Activated T-helper 2 cell treated with anti-CD3 and anti-CD28 coated beads, Interferon-gamma antibody, Interleukin-2, Interleukin-4, amounts not matched to agents 10 μg/mL and 5 μg/mL and 100 μg/mL, durations not matched to agents 14 hours and 24 hours and 36 hours (primary cell): ENCODE results near the gene SH2D7. TPM values are rescaled to one million over a fixed set of nuclear protein-coding genes. Genes with fewer than 3 reads are reported as not detected.

ENCODE experiments used
- DNase-seq: peaks from one replicate; pipeline ENCODE4 v3.0.0; 2021; ENCODE audit warnings: low spot score
- H3K27ac Mint-ChIP-seq: one replicate; pipeline ENCODE4 v1.8.0; 2021; ENCODE audit warnings: mixed read lengths
- H3K27me3 Mint-ChIP-seq: one replicate; pipeline ENCODE4 v1.8.0; 2021; ENCODE audit warnings: low read depth, mixed read lengths
- H3K36me3 Mint-ChIP-seq: one replicate; pipeline ENCODE4 v1.8.0; 2021; ENCODE audit warnings: low read depth, mixed read lengths
- H3K4me1 Mint-ChIP-seq: one replicate; pipeline ENCODE4 v1.8.0; 2021; ENCODE audit warnings: low read depth, mixed read lengths
- H3K4me3 Mint-ChIP-seq: one replicate; pipeline ENCODE4 v1.8.0; 2021; ENCODE audit warnings: low read depth, mild to moderate bottlenecking, moderate library complexity, mixed read lengths
- H3K9me3 Mint-ChIP-seq: one replicate; pipeline ENCODE4 v1.8.0; 2021; ENCODE audit warnings: mixed read lengths
- intact Hi-C: fragments of 100-400 bp; cut with micrococcal nuclease; formaldehyde crosslinking; loops from one replicate; pipeline ENCODE4 v1.15.1; 2023
- total RNA-seq: library from RNA; stranded (reverse); gene quantifications from 2 replicates; pipeline ENCODE4 v1.2.3, GENCODE V29; 2022

SH2D7 gene
- total RNA-seq, 1 donor from 2014 or later = not detected

GRCh38 chr15:78075490-78076230 is 16.7 kb upstream of the SH2D7 start:
- Mint-ChIP-seq H3K36me3 (peaks cover 24% of the 10 kb centered on the region), H3K4me1 (peaks cover 46% of the 10 kb centered on the region)
- intact Hi-C loops = loop anchor here (2.0 kb wide), 2 partner anchors 13 to 75 kb away; no protein-coding TSS in a partner anchor

DNA sequence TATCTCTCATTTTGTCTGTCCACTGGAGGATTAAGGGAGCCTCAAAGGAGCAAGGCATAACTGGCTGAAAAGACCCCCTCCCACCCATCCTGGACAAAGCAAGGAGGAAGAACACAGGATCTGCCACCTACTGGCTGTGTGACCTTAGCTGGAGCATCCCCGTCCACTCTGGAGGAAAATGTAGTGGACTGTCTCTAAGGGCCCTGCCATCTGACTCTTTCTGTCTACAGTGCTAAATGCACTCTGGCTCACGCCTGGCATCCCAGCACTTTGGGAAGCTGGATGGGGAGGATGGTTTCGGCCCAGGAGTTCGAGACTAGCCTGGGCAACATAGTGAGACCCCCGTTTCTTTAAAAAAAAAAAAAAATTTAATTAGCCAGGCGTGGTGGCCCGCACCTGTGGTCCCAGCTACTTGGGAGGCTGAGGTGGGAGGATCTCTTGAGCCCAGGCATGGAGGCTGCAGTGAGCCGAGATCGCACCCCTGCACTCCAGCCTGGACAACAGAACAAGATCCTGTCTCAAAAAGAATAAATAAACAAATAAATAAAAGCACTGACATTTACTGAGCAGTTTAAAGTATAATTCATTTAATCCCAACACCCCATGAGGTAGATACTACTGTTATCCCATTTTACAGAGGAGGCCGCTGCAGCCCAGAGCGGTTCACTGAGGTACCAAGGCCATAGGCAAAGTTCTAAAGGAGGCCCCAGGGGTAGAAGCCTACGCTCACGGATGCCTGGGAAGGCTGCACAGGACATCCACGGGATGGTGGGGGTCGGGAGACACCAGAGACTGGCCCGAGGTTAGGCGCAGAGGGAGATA is 15.9 kb upstream of the SH2D7 start:
- Mint-ChIP-seq H3K4me1 (peaks cover 41% of the 10 kb centered on the region), H3K9me3 (no peaks in the 10 kb centered on the region), H3K27me3 (no peaks in the 10 kb centered on the region), H3K4me3 (peak overlapping the region; percentile 97), H3K27ac (peak overlapping the region; percentile 89), H3K36me3 (peaks cover 22% of the 10 kb centered on the region)
- DNase-seq = no peak
- intact Hi-C loops = loop anchor here (1.0 to 2.0 kb wide), 3 partner anchors 7 to 76 kb away; no protein-coding TSS in a partner anchor

More at GRCh38 chr15:78075490-78076230, 16.7 kb upstream of the SH2D7 start:
- Mint-ChIP-seq H3K27me3 (no peaks in the 10 kb centered on the region), H3K27ac (peak overlapping the region; percentile 66), H3K9me3 (no peaks in the 10 kb centered on the region), H3K4me3 (peak overlapping the region; percentile 97)
- DNase-seq = no peak

DNA sequence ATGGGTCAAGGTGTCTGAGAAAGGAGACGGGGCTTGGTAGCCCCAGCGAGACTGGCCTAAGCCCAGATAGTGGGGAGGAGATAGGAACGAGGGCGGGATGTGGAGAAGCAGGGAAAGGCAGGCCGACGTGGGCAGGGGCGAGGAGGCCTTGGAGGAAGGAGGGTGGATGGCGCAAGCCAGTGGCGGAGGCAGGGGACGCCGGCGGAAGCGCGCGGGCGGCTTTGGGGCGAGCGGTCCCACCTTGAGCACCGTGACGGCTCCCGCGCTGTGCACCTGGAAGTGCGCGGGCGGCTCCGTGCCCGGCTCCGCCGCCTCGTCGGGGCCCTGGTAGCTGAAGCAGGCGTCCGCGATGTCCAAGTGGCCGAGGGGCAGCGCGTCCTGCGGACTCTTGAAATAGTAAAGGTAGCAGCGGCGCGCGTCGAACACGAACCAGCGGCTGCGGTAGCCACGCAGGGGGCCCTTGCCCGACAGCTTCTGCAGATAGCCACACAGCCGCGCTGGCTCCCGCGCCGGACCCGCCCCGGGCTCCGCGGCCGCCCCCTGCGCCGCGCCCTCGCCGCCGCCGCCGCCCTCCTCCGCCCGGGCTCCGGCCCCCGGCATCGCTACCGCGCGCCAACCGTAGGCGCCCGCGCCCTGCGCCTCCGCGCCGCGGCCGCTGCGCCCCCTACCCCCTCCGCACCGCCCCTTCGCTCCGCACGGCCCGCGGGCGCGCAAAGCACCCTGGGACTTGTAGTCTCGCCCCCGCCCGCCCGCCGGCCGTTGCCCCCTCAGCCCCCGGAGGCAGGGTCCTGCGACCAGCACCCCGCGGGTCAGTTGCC is 15.1 kb upstream of the SH2D7 start, which contains the start of gene TBC1D2B:
Gene TBC1D2B, minus strand, starts transcription at position 659 of the 818 bp plus-strand sequence. Its CDS starts 59 bp downstream, at position 600.
- peak within 1 kb of the TSS; percentile 89 for H3K27ac Mint-ChIP-seq
- intact Hi-C loops = loop anchor here (1.0 to 2.0 kb wide), 3 partner anchors 8 to 76 kb away; no protein-coding TSS in a partner anchor
- peak within 1 kb of the TSS; percentile 97 for H3K4me3 Mint-ChIP-seq
- H3K4me1 Mint-ChIP-seq = peaks cover 40% of the 10 kb centered on the region
- DNase-seq = peak; percentile 63
- H3K27me3 Mint-ChIP-seq = no peaks in the 10 kb centered on the region
- peaks cover 21% of the 10 kb centered on the region for H3K36me3 Mint-ChIP-seq
- no peaks in the 10 kb centered on the region for H3K9me3 Mint-ChIP-seq

GRCh38 chr15:78077871-78078210 is 14.5 kb upstream of the SH2D7 start:
- DNase-seq = no peak
- H3K27ac Mint-ChIP-seq = peak overlapping the region; percentile 85
- peaks cover 40% of the 10 kb centered on the region for H3K4me1 Mint-ChIP-seq
- intact Hi-C loops = loop anchor here (1.0 to 2.0 kb wide), 3 partner anchors 9 to 77 kb away; no protein-coding TSS in a partner anchor
- peaks cover 16% of the 10 kb centered on the region for H3K36me3 Mint-ChIP-seq
- H3K4me3 Mint-ChIP-seq = peak overlapping the region; percentile 85
- H3K9me3 Mint-ChIP-seq = no peaks in the 10 kb centered on the region
- no peaks in the 10 kb centered on the region for H3K27me3 Mint-ChIP-seq

GRCh38 chr15:78079298-78080087 is 12.9 kb upstream of the SH2D7 start:
- DNase-seq = no peak
- intact Hi-C loops = no loop called here
- Mint-ChIP-seq H3K36me3 (peaks cover 10% of the 10 kb centered on the region), H3K4me1 (peaks cover 40% of the 10 kb centered on the region), H3K27me3 (no peaks in the 10 kb centered on the region), H3K4me3 (peak overlapping the region; percentile 18), H3K27ac (no peak overlapping the region), H3K9me3 (no peaks in the 10 kb centered on the region)

DNA sequence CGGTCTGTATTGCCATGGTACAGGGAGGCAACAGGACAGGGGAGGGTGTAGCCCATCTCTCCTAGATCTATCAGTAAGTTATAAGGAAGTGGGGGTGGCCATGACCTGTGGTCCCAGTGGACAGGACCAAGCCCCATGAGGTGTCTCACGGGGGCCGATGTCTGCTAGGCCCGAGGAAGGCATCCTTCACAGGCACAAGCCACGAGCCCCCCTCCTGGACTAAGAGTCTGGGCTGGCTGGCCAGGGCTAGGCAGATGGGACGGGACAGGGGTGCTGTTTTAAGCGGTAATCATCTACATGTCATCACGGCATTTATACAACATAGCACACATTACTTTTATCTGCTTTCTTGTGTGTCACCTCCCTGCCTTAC is 12.3 kb upstream of the SH2D7 start:
- H3K9me3 Mint-ChIP-seq = no peaks in the 10 kb centered on the region
- no peak overlapping the region for H3K27ac Mint-ChIP-seq
- no peaks in the 10 kb centered on the region for H3K27me3 Mint-ChIP-seq
- peaks cover 41% of the 10 kb centered on the region for H3K4me1 Mint-ChIP-seq
- no peak overlapping the region for H3K4me3 Mint-ChIP-seq
- no peak for DNase-seq
- intact Hi-C loops = no loop called here
- peaks cover 6% of the 10 kb centered on the region for H3K36me3 Mint-ChIP-seq

DNA sequence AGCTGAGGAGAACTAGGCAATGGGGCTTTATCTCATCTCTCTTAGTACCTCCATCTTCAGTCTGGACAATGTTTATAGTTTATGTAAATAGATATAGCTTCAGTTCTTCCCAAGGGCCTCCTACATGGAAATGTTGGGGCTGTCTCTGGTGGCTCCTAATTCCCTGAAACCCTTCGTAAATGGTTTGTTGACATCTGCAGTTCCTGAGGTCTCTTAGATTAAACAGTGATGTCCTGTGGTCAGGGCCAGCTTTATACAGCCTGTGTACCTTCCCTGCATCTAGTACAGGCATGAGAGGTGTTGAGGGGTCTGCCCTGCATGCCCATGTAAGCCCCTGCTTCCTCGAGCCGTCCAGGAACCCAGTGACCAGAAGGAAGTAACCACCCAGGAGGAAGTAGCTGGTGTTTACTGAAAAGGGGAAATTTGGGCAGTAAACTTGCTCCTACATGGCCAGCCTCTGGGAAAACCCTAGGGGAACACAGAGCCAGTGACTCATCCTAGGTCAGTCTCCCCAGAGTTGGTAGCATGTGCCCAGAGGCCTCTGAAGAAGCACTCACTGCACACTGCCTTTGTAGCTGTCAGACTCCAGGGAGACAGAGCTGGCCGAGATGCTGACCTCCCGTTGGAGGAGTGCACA is 10.1 kb upstream of the SH2D7 start:
- H3K27me3 Mint-ChIP-seq = no peaks in the 10 kb centered on the region
- no peaks in the 10 kb centered on the region for H3K36me3 Mint-ChIP-seq
- H3K4me3 Mint-ChIP-seq = no peak overlapping the region
- intact Hi-C loops = loop anchor here (2.0 kb wide), 1 partner anchor 23 kb away; no protein-coding TSS in a partner anchor
- H3K27ac Mint-ChIP-seq = peak overlapping the region; percentile 74
- no peak for DNase-seq
- peaks cover 34% of the 10 kb centered on the region for H3K4me1 Mint-ChIP-seq
- H3K9me3 Mint-ChIP-seq = no peaks in the 10 kb centered on the region

- H3K27me3 Mint-ChIP-seq = no peaks in the 10 kb centered on the region
- H3K9me3 Mint-ChIP-seq = no peaks in the 10 kb centered on the region
- H3K4me1 Mint-ChIP-seq = peaks cover 34% of the 10 kb centered on the region
- no peaks in the 10 kb centered on the region for H3K36me3 Mint-ChIP-seq
- no peak overlapping the region for H3K4me3 Mint-ChIP-seq
- intact Hi-C loops = loop anchor here (2.0 kb wide), 1 partner anchor 22 kb away; no protein-coding TSS in a partner anchor
- peak overlapping the region; percentile 74 for H3K27ac Mint-ChIP-seq
- DNase-seq = no peak
Observed at GRCh38 chr15:78082743-78083110, 9.6 kb upstream of the SH2D7 start.

- no peaks in the 10 kb centered on the region for H3K36me3 Mint-ChIP-seq
- no peaks in the 10 kb centered on the region for H3K9me3 Mint-ChIP-seq
- no peak overlapping the region for H3K4me3 Mint-ChIP-seq
- peaks cover 30% of the 10 kb centered on the region for H3K4me1 Mint-ChIP-seq
- intact Hi-C loops = loop anchor here (2.0 kb wide), 1 partner anchor 22 kb away; no protein-coding TSS in a partner anchor
- DNase-seq = no peak
- no peaks in the 10 kb centered on the region for H3K27me3 Mint-ChIP-seq
- H3K27ac Mint-ChIP-seq = no peak overlapping the region
Observed at GRCh38 chr15:78083186-78083585, 9.2 kb upstream of the SH2D7 start.

GRCh38 chr15:78083687-78084448 is 8.5 kb upstream of the SH2D7 start:
- no peaks in the 10 kb centered on the region for H3K27me3 Mint-ChIP-seq
- no peak overlapping the region for H3K4me3 Mint-ChIP-seq
- no peak overlapping the region for H3K27ac Mint-ChIP-seq
- peaks cover 28% of the 10 kb centered on the region for H3K4me1 Mint-ChIP-seq
- H3K36me3 Mint-ChIP-seq = no peaks in the 10 kb centered on the region
- DNase-seq = no peak
- intact Hi-C loops = loop anchor here (2.0 kb wide), 1 partner anchor 21 kb away; no protein-coding TSS in a partner anchor
- H3K9me3 Mint-ChIP-seq = no peaks in the 10 kb centered on the region

DNA sequence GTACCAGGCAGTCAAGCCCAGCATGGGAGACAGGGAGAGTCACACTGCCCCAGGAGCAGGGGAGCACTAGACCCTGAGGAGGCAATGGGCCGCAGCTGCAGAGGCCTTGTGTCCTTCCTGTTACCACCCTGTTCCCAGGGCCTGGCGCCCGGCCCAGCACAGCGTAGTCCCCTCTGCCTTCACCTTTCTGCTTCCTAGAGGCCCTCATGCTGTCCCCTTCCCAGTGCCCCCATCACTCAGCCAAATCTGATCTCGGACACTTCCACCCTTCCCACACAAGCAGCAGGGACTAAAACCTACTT is 8.0 kb upstream of the SH2D7 start:
- Mint-ChIP-seq H3K36me3 (no peaks in the 10 kb centered on the region), H3K4me3 (no peak overlapping the region), H3K4me1 (peaks cover 28% of the 10 kb centered on the region), H3K27me3 (no peaks in the 10 kb centered on the region), H3K9me3 (no peaks in the 10 kb centered on the region), H3K27ac (no peak overlapping the region)
- intact Hi-C loops = no loop called here
- no peak for DNase-seq
